GM21529 (cell line): ENCODE measurements around the gene ERC2.
"Not testable (repeated sequence)": the region's sequence is repeated elsewhere in the genome, so short reads cannot be mapped to it uniquely, and the experiment has no call there.

Experiments used
- ATAC-seq: cut with Tn5 transposase; IDR thresholded peaks from one replicate; pipeline ENCODE4 v1.9.1; 2021; ENCODE audit not compliant: unreplicated experiment

Gene ERC2

GRCh38 chr3:55858302-55858701, 610.0 kb downstream of the ERC2 start:
- ATAC-seq = no peak

DNA sequence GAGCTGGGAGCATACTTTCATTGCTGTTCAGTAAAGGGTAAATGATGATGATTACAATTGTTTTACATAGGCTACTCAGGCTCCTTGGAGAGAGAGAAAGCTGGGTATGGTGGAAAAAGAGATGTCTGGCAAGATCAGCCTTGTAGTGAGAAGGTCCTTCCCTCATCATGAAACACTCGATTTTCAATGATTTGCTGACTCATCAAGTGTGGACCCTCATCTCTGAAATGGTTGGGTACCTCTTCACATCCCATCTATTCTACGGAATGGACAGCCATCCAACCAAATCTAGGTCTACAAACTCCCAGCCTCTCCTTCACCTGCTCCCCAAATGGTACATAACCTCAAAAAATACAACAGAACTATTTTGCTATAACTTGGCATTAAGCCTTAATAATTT, 610.6 kb downstream of the ERC2 start:
- no peak for ATAC-seq

DNA sequence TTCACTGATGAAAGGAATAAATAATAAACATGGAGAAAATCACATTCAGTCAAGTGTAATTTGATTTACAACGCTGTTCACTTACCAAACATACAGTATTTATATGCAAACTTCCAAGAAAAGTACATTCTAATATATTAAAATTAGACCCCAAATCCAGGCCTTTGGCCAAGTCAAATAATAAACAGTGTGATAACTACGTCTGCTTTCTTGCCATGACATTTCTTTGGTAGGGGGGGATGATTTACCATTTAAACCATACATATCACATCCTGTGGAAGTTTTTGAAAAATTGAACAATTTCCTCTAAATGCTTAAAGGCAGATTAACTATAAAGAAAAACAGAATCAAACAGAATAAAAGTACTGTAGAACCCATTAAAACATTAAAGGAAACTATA, 613.0 kb downstream of the ERC2 start:
- no peak for ATAC-seq

DNA sequence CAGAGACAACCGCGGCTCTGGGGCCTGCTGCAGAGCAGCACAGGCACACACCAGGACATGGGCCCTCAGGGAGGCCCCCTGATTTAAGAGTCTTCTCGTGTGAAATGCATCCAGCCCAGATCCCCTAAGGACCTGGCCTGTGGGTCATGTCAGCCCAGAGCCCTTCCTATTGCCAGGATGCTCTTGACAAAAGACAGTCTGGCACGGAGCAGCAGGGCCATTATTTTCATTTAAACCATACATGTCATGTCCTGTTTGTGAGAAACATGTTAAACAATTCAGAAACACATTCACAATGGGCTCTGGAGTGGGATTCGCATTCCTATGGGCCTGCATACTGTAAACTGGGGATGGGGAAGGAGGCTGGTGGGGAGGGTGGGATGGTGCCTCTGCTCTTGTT, 613.8 kb downstream of the ERC2 start:
- ATAC-seq = no peak

DNA sequence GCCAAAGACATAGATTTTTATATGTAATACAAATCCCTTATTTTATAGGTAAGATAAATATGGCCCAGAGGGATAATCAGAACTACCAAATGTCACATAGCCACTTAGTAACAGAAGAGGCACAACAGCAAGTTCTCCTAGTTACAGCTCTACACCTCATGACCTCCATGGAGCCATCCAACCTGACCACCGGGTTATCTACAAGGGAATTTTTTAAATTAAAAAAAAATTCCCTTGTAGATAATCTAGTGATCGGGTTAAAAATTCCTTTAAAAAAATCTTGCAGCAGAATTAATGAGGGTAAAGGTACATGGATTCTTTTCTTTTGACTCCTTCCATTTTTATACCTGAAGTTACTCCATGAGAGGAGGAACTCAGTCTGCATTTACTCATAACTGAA, 615.9 kb downstream of the ERC2 start:
- ATAC-seq = no peak

GRCh38 chr3:55842204-55842603, 626.1 kb downstream of the ERC2 start:
- no peak for ATAC-seq

GRCh38 chr3:55831876-55832275, 636.4 kb downstream of the ERC2 start:
- not testable (repeated sequence) for ATAC-seq

- no peak for ATAC-seq
These were observed 639.6 kb downstream of the ERC2 start for GRCh38 chr3:55828712-55829111.

- ATAC-seq = no peak
These were observed 640.5 kb downstream of the ERC2 start for GRCh38 chr3:55827786-55828185.

- ATAC-seq = no peak
These were observed 641.4 kb downstream of the ERC2 start for GRCh38 chr3:55826731-55827496.

- ATAC-seq = no peak
These were observed 642.2 kb downstream of the ERC2 start for GRCh38 chr3:55826097-55826496.

DNA sequence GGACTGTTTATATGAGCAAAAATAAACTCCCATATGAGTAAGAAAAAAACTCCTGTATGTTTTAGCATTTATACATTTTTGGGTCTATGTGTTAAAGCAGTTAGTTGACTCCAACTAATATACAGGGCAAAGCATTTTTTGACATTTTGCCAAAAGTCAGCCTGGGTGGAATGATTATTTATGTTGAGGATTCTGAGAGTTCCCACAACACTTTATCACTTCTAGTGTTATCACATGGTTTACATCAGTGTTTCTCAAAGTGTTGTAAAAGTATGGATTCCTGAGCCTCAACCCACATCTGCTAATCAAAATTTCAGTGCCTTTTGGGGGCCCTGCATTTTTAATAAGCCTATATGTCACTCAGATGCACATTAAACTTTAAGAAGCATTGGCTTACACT, 643.9 kb downstream of the ERC2 start:
- no peak for ATAC-seq

GRCh38 chr3:55823829-55824228, 644.4 kb downstream of the ERC2 start:
- no peak for ATAC-seq

- no peak for ATAC-seq
These were observed 645.3 kb downstream of the ERC2 start for GRCh38 chr3:55823001-55823400.

DNA sequence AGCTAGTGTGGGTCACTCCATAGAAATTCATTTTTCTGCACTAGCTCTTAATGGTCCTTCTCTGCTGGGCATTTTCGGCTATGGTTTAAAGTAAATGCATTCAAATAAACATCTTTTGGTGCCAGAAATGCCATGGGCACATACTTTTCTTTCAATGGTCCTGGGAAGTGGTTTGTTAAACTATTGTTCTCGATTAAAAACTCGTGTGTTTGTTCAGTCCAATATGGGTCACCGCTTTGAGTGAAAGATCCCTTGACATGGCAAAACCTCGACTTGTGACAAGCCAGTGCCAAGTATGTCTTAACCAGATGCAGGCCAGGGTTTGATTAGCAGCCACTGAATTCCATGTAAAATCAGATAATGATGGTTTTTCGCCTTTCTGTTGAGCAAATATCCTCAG, 649.3 kb downstream of the ERC2 start:
- no peak for ATAC-seq

DNA sequence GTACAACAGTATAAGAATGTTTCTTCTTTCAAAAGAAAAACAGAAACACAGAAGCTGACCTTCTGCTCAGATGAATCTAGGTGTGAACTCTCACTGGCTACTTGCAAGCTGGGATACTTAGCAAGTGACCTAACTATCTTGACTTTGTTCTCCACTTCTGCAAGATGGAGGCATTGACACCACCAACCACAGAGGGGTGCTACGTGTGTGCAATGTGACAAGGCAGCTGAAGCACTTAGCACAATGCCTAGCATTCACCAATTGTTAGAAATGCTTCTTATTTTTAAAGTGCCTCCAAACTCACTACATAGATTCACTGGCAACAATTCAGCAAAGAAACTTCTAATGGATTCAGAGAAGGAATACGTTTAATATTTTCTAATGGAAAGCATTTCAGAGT, 649.8 kb downstream of the ERC2 start:
- no peak for ATAC-seq

DNA sequence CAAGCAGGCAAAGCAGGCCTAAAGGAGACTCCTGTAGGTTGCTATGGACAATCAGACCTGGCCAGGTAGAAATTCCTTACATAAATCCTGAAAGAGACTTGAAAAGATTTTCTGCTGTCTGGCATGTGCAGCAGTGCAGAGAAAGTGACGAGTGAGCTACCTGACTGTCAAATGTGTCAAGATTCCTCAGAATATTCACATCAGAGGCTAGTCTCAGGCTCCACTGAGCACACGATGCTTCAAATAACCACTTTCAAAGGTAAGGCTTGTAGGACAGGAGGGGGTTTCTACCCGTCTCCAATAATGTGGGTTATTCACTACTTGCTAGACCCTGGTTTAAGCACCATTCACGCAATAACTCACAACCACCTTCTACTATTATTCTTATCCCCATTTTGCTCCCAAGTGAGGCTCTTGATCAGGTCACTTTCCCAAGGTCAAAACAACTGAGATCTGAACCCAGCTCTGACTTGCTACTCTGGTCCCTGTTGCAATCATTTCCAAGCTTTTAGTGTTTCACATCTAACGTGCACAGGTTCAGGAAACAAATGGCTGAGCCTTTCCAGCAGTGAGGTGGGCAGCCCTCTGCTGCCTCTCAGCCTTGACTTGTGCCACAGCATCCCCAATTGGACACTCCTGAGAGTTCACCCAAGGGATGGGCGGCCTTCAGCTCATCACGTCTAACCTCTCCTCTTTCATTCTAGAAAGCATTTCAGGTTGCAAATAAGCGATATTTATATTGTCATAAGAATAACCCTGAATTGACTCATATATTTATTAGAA, 651.3 kb downstream of the ERC2 start:
- no peak for ATAC-seq

DNA sequence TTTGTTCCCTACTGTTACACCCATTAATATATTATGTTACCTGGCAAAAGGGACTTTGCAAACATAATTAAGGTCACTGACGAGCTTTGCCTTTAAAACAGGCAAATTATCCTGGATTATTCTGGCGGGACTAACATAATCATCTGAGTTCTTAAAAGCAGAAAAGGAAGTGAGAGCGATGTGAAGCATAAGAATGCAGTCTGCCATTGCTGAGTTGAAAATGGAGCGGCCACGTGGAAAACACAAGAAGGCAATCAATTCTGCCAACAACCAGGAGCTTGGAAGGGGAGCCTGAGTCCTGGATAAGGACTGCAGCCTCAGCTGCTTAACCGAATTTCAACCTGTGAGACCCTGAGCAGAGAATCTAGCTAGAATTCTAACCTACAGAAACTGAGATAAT, 653.0 kb downstream of the ERC2 start:
- no peak for ATAC-seq

GRCh38 chr3:55813268-55814097, 654.8 kb downstream of the ERC2 start:
- ATAC-seq = no peak

DNA sequence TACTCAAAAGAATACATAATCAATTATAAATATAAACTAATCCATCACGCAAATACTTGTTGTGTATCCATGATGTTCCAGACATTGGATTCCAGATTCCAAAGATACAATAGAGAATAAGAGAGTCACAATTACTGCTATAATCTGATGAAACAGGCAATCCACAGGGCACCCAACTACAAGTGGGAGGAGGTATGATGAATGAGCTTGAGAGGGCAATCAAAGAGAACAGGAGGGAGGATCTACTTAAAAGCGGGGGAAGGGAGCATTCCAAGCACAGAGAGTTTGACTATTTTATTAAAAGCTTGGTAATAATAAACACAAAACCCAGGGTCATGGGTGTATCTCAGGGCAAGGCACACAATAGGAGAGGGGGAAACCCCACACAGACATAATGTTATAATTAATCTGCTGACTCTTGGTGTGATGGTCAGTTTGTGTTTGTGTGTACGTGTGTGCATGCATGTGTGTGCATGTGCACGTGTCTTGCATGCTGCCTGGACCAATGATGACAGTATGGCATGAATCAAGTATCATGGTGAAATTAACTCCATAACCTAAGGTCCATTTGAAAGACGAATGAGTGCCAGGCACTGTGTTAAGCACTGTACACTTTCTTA, 655.8 kb downstream of the ERC2 start:
- no peak for ATAC-seq

GRCh38 chr3:55807210-55807609, 661.1 kb downstream of the ERC2 start:
- ATAC-seq = no peak
